Stimulated activated CD8-positive, alpha-beta memory T cell treated with anti-CD3 and anti-CD28 coated beads, Interleukin-4, amount 100 ng/mL, for 24 hours (primary cell): ENCODE measurements around the gene ARHGEF17.
"Not testable (repeated sequence)": the region's sequence is repeated elsewhere in the genome, so short reads cannot be mapped to it uniquely, and the experiment has no call there.

ENCODE experiments used
- DNase-seq: peaks from one replicate; pipeline ENCODE4 v3.0.0-alpha.2; 2020; ENCODE audit warnings: low read depth

Gene ARHGEF17

DNA sequence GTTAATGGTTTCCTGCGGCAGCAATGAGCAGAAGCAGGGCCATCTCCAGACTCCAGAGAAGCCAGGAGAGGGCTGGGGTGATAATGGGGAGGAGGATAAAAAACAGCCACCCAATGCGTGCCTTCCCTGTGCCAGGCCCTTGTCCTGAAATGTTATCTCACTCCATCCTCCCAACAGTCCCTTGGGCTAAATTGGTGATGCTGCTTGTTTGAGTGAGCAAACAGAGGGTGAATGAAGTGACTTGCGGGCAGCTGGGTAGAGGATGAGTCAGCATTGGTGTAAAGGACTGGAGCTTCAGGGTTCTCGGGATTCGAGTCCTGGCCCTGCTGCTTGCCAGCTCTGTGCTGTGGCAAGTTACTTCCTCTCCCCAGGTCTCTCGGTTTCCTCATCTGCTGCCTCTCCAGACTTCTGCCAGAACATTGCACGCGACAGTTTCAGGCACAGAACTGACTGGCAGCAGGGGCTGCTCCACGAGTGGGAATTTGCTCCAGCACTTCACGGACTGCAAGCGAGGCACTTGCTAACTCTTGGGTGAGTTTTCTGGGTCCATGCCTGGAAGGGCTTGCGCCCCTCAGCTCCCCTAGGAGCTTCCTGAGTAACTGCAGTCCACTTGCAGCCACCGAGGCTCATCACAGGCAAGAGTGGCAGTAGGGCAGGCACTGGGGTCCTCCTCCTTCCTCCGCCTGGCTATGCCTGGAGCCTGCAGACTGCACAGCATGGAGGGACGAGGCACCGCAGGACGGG, 36.0 kb upstream of the ARHGEF17 start, which contains the start of gene P2RY6:
TSS of gene P2RY6 (plus strand) at position 403 of the 744 bp plus-strand sequence. CDS start 24,181 bp downstream, outside the sequence.
- DNase-seq, result no peak

DNA sequence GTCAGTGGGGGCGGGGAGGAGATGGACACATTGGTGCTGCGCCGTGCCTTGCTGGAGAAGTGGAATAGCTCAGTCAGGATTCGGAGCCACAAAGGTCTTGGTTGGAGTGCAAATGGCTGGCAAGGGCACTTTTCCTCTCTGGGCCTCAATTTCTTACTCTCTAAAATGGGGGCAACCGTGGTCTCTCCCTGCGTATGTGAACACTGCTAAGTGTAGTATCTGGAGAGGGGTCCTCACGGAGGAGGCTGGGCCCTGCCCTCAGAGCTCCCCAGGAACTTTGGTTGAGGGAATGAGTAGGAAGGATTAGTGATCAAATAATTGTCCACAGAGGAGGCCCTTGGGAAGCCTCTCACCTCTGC, 35.4 kb upstream of the ARHGEF17 start:
- DNase-seq, result no peak

DNA sequence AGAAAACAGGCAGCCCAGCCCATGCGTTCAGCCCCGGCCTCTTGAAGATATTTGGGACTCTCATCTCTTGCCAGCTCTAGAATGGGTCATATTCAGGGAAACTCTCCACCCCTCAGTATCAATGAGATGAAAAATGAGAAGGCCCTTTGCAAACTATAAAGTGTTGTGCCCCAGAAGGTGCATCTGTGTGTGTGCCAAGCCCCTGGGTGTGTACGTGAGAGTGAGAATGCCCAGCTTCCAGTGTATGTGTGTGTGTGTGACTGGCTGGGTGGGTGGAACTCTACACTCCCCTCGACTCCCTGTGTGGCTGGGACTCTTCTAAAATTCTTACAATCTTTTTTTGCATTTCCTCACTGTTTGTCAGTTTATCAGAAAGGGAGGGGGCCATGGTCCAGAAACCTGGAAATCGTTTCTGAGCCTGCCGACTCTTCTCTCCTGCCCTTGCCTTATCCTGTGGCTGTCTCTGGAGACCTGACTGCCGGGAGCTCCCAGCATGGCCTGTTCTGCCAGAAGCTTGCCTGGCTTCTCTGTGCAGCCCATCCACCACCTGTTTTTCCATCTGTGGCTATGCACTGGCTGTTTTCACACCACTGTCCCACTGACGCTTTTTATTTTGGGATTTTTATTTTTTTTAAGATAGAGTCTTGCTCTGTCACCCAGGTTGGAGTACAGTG, 34.7 kb upstream of the ARHGEF17 start:
- no peak for DNase-seq

DNA sequence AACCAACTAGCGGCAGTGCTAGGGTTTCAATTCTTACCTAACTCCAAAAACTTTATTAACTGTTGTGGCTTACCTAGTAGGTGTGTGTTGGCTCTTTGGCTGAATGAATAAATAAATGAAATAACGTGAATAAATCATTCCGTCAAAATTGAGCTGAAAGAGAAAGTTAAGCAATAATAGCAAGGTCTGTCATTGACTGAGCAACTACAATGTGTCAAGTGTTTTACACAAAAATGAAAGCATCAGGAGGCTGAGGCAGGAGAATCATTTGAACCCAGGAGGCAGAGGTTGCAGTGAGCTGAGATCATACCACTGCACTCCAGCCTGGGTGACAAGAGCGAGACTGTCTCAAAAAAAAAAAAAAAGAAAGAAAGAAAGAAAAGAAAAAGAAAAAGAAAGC, 33.9 kb upstream of the ARHGEF17 start:
- not testable (repeated sequence) for DNase-seq

DNA sequence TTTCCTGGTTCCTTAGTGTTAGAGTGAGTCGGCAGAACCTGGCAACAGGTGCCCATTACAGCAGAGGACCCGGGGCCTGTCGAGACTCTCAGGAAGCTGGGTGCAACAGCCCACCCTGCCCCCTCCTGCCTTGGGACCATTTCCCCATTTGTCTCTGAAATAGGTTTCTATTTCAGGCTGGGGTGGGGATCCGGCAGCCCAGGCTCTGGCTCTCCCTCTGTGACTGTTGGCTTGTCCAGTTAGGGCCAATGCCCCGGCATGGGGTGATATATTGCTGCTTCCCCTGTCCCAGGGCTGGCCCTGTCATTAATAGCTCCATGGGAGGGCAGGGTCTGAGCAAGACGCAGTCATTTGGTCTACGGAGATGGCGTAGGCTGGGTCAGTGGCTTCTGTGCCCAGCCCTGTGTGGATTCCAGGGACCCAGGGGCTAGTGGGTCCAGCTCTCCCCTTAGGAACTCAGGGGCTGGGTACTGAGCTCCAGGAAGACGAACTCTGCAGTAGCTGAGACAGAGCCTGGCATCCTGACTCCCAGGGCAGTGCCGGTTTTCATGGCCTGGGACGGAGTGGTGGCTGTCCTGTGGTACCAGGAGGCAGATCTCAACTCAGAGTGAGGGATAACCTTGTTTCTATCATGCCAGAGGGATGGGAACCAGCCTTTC, 33.2 kb upstream of the ARHGEF17 start:
- DNase-seq, result no peak

DNA sequence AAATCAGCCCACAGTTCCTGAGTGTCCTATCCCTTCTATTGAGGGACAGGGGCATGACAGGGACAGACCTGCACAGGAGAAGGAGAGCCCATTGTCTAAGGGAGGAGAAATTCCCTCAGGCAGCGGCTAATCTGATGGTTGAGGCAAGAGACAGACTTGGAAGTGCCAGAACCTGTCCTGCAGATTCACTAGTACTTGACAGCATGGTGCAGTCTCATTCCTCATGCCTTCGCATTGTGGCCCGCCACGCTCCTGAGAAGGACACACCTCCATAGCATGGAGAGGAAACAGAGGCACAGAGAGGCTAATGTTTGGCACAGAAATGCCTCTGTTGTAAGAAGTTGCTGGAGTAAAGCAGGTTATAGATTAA, 32.7 kb upstream of the ARHGEF17 start:
- no peak for DNase-seq

DNA sequence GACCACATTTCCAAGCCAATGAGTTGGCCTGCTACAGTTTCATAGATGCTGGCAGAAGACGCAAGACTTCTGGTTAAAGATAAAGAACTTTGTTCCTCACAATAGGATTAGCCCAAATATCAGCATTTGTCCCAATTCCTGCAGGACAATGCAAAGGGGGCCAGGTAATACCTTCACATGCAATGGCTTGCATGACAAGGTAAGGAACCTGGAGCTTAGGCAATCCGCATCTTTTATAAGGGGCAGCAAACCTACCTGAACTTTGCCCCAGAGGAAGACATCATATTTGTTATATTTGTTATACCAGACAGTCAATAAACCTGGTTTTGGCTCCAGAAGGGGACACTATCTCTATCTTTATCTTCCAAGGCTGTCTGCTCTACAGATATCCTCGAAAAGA, 30.6 kb upstream of the ARHGEF17 start:
- no peak for DNase-seq

DNA sequence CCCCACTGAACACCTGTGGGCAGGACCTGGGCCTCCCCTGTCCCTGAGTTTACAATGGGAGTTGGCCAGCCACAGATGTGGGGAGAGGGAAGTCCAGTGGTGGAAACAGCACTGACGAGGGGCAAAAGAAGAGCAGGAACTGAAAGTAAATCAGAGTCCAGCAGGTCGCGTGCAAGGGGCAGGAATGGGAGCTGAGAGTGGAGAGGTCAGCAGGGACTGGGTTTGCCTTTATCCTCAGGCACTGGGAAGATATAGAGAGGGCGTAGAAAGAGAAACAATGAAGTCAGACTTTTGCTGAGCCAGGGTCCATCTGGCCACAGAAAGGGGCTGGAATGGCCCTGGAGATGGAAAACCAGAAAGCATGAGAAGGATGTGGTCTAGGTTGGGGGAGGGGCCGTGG, 27.4 kb upstream of the ARHGEF17 start:
- no peak for DNase-seq

DNA sequence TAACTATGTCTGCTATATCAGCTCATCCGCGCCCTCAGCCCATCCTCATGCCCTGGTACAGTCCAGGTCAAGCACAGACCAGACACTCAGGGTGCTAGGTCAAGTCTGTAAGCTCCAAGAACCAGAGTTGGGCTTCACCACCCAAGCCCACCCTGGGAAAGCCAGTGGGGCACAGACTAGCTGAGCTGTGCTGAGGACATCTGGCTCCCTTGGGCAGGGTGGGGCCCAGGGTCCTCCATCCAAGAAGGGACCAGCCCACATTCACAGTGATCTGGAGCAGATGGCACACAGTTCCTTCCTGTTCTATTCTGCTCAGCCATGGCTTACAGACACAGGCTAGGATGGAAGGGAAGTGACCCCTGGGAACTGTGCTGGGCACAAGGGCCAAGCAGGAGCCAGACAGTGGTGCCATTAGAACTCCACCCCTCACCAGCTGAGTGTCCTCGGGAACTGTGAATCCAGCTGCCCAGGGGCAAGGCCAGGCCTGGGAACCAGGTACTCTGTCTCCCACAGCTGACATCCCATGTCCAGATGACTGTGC, 26.8 kb upstream of the ARHGEF17 start:
- DNase-seq, result no peak

DNA sequence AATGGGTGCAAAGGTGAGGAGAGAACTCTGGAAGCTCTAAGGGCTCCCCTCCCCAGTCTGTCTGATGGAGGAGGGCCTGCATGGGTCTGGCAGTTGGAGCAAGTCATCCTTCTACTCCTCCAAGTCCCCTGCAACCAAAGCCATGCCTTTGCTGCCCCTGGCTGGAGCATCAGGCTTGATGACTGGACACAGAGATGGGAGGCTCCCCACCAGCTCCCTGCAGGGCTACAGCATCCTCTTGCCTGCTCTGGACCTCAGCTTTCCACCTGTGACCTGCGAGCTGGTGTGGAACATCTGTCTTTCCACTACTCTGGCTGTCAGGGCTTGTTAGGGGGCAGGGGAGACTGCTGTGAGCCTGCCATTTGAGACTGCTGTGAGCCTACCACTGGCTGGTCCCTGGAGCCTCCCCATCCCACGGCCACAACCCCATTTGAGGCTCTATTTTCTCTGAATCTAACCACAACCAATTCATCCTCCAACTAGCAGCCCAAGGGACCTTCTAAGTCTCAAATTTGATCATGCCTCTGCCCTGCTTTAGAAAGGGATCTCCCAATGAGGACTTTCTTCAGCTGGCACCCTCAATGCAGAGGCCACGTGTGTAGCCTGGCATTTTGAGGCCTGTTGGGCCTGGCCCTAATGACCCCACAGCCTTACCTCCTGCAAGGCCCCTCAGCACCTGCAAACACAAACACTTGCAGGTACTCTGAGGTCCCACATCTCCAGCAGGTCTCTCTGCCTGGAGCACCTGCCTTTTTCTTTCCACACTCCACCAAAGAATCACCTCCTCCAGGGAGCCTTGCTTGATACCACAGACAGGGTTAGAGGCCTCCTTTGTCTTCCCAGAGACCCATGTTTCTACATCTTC, 26.0 kb upstream of the ARHGEF17 start:
- DNase-seq, result no peak

DNA sequence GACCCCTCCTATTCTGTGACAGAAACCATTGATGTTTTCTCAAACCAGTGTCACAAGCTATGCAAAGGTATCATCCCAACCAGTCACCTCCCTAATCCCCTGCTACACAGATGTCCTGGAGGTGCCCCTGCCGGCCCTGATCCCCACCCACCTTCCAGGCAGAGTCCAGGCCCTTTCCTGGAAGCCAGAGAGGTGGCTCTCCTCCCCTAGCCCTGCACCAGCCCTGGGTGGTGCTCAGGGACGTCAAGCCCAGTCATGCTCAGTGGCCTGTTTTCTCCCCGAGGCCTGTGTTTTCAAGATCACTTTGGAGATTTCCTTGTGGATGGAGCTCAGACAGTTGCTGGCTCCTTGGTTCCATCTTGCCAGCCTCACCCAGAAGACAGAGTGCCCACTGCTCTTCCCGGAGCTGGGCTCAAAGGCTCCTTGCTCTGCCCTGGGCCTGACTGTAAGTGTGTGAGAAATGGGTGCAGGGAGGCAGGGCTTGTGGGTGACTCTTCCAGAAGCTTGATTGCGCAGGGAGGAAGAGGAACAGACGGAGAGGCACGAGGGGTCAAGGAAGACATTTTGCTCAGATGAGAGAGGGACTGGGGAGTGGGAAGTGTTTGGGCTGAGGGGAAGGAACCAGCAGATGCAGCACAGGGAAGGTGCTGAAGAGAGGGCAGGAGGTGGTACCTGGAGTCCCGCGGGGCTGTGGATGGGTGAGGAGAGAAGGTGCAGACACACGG, 24.6 kb upstream of the ARHGEF17 start:
- DNase-seq, result no peak

DNA sequence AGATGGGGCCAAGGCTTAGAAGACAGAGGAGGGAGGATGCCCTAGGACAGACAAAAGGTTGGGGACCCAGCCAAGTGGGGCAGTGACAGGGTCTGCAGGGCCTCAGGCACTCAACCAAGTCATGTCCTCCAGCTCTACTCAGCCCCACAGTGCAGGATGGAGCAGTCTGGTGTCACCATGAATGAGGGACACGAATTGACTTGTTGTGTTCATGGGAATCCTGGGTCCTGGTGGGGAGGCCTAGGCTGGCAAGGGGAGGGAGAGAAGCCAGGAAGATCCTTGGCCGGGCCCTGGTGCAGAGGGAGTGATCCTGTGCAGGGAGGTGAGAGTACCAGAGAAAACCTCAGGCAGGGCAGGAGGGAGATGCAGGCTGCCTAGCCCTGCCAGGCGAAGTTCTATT, 24.0 kb upstream of the ARHGEF17 start:
- no peak for DNase-seq

DNA sequence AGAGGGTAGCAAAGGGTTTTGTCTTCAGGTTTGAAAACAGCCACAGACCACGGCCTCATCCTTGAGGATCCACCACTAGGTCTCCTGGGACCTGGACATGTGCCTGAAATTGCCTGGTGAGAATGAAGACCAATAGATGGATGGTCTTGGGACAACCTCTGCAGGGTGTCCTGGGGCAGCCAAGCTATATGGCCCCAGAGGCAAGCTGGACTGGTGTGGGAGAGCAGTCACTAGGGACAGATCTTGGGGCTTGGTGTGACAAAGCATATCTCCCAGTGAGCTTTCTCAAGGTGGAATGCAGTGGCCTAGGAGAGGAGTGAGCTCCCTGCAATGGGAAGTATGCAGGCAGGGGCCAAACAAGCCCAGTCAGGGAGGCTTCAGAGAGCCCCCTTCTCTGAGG, 22.4 kb upstream of the ARHGEF17 start:
- DNase-seq, result no peak

DNA sequence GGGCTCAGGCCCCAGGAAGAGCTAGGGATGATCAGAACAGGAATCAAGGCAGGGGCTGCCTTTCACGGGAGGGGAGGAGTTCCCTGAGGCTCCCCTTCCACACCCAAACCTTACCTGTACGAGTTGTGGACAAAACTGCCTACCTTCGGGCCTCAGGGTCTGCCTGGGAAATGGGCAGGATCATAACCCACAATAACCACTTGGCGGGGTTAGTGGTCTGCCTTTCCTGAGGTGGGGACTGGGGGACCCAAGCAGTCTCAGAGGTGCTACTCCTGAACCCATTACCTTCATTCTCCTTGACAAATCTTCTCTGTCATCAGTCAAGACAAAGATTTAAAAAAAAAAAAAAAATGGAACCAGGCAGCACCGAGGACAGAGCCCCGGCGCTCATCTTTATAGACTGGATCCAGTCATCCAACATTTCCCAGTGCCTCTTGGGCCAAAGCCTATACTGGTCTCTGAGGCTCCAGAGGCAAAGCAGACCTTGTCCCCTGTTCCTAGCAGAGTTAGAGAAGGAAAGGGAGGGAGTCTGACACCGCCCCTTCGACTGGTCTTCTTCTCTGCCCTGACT, 21.8 kb upstream of the ARHGEF17 start:
- DNase-seq, result no peak

DNA sequence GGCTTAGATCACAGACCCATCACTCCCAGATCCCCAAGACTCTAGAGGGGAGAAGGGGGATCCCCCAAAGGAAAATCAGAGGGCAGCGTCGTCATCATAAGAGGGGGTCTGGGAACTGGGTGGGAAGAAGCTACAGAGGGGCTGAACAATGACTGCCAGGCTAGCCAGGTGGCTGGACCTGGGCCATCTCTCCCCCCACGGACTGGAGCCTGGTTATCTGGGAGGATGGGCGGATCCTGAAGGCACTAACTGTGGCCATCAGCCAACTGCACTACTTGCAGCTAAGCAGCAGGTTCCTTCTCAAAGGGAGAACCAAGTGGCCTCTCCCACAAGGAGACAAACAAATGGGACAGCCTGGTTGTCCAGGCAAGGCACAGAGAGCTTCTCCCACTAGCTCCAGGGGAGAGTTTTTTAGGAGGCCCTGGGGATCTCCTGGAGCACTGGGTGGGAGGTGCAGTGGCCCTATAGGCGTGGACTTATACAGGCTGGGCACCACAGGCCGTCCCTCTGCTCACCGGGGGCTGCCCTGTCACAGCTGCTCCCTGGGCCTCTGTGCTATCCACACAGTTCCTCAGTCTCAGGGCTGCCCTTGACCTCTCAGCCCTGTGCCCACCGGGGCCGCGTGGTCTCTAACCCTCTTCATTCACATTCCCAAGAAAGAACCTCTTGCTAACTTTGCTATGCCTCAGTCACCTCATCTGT, 20.5 kb upstream of the ARHGEF17 start:
- no peak for DNase-seq

DNA sequence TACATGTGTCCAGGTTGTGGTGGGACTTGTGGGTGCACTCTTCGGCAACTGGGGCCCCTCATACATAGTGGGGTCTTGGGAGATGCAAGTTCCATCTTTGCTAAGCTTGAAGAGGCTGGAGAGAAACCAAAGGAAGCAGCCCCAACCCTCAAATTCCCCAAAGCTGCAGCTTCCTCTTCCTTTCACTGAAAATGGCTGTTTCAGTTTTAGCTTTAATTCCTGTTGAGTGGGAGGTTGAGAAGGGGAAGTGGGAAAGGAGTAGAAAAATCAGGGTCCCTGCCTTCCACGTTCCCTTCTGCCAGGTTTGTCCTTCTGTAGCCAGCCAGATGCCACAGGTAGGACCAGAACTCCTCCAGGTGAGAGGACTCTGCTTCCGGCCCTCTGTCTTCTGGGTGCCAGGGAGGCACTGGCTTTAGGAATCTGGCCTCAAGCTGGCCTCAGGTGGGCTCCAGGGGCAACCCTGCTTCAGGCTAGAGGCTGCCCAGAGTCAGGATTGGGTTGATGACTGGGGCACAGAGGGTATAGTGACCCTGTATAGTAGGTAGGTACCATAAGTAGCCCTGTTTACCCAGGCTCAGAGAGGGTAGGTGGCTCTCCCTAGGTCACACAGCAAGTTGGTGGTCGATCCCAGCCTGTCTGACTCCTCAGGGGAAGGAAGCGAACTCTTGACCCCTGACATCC, 19.7 kb upstream of the ARHGEF17 start:
- no peak for DNase-seq

DNA sequence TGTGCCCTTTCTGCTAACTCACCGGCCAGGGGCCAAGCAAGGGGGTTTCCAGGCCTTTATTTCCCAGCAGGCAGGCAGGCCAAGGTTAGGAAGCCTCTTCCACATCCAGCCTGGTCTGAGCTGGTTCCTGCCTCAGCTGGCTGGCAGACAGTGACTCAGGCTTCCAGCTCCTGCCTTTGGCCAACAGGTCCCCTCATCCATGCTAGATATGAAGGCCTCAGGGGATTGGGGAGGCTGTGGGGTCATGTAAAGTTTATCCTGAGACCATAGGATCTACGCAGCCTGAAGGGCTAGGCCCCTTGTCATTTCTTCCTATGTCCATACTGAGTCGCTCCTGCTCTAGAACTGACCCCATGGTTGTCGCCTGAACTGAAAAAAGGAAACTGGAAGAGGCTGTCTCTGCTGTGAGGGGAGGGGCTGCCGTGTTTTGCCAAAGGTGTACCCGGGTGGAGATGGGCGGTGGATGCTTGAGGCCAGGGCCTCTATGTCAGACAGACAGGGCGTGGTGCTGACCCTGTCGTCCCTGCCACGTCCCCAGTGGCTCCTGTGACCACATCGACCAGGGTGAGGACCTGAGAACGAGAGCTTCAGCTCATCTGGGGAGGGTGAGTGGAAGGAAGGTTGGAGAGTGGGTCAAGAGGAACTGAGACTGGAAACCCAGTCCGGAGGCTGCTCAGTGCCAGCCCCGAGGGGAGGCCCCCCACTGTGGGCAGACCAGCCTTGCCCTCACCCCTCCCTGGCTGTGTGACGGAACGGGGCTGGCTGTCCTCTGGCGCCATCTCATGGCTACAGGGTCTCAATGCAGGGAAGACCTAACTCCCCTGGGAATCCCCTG, 19.0 kb upstream of the ARHGEF17 start:
- peak; percentile 43 for DNase-seq

DNA sequence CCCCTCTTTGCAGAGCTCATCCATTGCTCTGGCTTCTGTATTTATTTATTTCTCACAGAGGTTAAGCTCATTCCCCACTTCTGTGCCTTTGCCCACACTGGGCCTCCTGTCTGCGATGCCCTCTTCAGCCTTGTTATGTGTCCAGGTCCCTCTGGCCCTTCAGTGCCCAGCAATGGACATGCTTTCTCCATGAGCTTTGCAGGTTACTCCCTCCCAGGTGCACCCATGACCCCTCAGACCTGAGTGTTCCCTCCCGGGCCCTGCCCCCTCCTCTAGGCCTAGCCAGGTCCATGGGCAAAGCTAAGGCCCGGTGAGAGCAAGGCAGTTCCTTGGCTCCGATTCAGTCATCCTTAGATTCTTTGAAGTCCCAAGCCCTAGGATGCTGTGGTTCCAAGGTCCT, 17.5 kb upstream of the ARHGEF17 start:
- no peak for DNase-seq

DNA sequence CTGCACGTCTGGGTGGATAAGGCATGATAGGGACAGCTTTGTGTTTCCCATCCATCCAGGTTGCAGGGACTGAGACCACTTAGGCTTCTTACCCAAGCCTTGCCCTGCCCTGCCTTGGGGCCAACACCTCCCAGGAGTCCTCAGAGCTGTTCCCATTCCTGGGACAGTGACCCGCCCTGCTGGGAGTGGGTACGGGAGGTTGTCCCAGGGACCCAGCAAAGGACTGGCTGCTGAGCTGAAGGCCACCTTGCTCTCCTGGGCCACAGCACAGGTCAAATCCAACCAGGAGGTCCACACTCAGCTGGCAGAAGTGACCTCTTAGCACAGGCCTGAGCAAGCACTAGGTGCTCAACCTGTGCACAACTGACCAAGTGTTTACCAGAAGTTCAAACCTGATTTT, 16.9 kb upstream of the ARHGEF17 start:
- no peak for DNase-seq
